Fibroblast of skin of back (primary cell): ENCODE measurements around the gene ZNF410.
"Not testable (repeated sequence)": the region's sequence is repeated elsewhere in the genome, so short reads cannot be mapped to it uniquely, and the experiment has no call there.

Experiments
- DNase-seq: peaks from one replicate; pipeline ENCODE4 v3.0.0-alpha.2; 2013

Gene ZNF410

DNA sequence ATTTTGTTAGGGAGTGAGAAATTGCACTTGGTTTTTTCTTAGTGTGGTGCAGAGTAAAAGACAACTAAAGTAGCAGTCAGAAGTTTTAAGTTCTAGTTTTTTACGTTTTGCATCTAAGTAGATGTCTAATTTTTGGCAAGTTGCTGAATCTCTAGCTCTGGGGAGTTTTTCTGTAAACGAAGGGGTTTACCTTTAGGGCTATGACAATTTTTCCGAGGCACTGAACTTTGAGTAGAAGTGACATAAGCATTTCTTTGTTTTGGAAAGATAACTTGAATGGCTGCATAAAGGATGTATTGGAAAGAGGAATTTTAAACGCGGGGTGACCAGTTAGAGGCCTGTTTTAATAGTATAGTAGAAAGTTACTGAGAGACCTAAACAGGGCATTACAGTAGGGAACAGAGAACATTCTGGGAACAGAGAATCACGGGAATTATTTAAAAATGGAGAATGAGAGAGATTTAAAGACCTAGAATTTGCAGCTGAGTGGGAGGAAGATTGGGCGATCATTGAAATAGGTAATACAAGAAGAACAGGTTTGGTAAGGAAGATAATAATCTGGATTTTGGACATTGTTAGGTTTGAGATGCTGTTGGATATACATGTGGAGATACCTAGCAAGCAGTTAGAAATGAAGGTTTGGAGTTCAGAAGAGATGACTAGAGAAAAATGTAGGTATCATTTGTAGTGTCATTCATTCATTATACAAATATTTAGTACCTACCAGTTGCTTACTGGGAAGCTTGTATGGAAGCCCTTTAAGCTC is 1.2 kb downstream of the ZNF410 start:
- no peak for DNase-seq

DNA sequence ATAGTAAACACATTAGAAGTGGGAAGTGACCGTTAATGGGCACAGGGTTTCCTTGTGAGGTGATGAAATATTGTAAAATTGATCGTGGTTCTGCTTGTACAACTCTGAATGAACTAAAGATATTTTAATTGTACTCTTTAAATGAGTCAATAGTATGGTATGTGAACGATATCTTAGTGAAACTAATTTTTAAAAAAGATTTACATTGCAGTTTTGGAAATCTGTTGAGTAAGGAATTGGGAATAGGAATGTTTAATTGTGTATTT is 1.7 kb downstream of the ZNF410 start:
- DNase-seq: no peak

- peak; percentile 22 for DNase-seq
These were observed 2.3 kb downstream of the ZNF410 start for GRCh38 chr14:73888971-73889370.

DNA sequence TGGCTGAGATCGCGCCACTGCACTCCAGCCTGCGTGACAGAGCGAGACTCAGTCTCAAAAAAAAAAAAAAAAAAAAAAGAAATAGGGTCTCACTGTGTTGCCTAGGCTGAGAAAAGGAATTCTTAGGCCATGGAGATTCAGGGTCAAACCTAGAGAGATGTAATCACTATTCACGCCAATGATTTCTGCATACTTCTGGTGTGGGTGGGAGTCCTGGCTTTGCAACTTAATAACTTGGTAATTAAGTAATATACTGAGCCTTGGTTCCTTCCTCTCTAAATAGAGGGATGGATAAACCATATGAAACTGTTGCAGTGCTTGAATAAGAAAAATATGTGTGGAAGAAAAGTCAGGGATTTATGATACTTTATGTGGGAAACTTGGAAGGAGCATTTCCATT is 2.7 kb downstream of the ZNF410 start:
- no peak for DNase-seq

DNA sequence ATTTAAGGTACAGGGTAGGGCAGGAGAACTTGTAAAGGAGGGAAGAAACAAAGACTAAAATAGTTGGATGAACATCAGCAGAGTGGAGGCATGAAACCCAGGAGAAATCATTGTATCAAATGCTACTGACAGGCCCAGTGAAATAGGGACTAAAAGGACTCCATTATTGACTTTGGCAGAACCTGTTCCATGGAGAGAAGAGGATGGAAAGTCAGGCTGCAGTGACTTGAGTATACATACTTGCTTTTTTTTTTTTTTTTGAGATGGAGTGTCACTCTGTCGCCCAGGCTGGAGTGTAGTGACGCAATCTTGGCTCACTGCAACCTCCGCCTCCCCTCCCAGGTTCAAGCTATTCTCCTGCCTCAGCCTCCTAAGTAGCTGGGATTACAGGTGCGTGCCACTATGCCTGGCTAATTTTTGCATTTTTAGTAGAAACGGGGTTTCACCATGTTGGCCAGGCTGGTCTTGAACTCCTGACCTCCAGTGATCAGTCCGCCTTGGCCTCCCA is 7.6 kb downstream of the ZNF410 start:
- DNase-seq: not testable (repeated sequence)

DNA sequence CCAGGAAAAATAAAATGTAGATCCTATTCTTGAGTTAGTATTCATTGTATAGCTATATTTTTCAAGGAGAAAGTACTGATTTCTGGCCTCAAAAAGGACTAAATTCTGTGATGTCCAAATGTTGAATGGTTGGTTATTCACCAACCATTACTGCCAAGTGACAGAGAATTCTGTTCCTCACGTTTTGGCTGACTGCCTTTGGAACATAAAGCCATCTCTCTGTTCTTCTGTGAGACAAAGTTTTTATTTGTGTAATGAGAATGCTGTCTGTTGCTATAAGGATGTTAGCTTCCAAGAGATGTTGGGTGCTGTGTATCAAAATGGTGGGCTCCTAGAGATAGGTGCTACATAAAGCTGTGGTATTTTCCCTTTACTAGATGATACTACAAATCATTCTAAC is 9.3 kb downstream of the ZNF410 start:
- no peak for DNase-seq

DNA sequence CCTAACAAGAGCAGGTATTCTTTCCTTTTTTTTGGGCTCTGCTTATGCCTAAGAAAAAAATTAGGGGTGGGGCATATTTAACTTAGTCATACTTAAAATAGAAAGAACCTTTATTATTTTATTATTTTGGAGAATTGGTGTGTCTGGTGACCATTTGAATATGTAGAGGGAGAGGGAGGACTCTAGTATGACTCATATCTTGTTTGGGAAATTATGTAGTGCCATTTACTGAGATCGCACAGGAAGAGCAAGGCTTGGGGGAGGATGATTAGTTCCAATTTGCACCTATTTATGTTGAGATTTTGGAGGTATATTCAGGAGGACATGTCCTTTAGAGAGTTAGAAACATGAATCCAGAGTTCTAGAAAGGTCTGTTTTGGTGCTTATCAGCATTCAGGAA is 9.9 kb downstream of the ZNF410 start:
- peak; percentile 18 for DNase-seq

DNA sequence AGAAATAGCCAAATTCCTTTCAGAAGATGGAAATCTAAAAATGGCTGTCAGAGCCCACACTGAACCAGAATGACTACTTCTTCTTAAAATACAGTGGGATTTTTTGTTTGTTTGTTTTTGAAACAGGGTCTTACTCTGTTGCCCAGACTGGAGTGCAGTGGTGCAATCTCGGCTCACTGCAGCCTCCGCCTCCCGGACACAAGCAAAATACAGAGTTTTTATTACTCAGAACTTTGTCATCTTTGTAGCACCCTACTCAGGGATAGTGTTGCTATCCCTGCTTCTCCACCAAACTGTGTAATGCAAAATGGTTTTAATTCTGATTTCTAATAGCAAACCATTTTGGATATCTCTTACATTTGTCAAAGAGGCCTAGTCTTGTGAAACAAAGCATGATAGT is 16.4 kb downstream of the ZNF410 start:
- DNase-seq: no peak

GRCh38 chr14:73909681-73910080 is 23.0 kb downstream of the ZNF410 start:
- no peak for DNase-seq

- DNase-seq: peak; percentile 42
These were observed 26.6 kb downstream of the ZNF410 start for GRCh38 chr14:73913256-73913655.

DNA sequence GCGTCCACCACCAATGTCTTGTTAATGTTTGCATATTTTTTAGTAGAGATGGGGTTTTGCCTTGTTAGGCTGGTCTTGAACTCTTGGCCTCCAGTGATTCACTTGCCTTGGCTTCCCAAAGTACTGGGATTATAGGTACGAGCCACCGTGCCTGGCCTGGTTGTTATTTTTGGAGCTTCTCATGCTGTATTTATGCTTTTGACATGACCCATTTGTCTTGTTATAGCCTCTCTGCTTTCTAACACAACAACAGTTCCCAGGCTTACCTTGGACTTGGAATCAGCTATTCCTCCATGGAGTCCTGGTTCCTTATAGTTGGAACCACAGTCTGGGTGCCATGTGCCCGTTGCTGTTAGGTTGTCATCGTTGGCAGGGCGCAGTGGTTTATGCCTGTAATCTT is 29.7 kb downstream of the ZNF410 start:
- DNase-seq: no peak

GRCh38 chr14:73919457-73919856 is 32.8 kb downstream of the ZNF410 start:
- not testable (repeated sequence) for DNase-seq

- DNase-seq: no peak
These were observed 37.7 kb downstream of the ZNF410 start for GRCh38 chr14:73924337-73924736.

DNA sequence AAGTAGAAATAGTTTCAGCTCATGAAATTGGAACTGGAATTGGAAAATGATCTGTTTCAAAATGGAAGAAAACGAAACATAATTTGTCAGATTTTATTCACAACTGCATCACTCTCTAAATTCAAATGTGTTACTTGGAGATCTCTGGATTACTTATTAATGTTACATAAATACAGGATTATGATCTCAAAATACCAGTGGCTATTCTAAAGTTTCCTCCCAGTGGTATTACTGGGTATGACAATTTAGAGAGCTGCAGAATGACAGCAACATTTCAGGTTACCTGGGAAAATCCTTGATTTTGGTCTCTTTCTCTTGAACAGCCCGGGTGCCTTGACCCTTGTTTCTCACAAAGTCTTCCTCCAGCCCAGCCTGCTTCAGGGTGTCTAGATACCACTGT is 49.0 kb downstream of the ZNF410 start:
- peak; percentile 8 for DNase-seq

DNA sequence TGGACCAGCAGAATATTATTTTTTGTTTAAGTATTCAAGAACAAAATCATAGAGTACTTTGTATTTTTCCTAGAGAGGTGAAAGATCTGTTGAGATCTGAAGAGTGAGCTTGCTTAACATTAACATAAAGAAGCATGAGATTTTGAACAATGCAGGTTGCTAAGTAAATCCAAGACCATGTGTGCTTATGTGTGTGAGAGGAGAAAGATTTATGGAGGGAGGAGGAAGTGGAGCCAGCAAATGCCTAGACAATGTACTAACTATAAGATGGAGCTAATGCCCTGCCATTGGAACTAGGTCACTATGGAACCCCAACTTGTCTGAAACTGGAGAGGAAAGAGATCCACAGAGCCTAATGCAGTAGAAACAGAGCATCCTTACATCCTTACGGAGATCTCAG is 49.9 kb downstream of the ZNF410 start:
- DNase-seq: no peak

DNA sequence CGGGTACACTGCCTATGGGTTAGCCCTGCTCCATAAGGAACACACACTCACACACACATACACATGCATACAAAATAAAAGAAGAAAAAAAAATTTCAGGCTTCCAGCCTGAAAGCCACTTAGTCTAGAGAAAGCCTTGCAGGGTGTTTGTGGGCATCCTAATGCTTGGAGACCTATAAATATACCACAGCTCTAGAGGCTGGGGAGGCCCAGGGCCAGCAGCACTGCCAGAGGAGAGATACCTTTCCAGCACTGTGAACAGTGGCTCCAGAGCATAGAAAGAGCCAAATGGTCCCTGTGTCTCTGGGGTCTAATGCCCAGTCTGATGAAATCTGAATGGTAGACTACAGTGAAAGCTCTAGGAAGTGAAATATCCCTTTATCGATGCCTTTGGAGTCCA is 50.4 kb downstream of the ZNF410 start:
- DNase-seq: no peak

DNA sequence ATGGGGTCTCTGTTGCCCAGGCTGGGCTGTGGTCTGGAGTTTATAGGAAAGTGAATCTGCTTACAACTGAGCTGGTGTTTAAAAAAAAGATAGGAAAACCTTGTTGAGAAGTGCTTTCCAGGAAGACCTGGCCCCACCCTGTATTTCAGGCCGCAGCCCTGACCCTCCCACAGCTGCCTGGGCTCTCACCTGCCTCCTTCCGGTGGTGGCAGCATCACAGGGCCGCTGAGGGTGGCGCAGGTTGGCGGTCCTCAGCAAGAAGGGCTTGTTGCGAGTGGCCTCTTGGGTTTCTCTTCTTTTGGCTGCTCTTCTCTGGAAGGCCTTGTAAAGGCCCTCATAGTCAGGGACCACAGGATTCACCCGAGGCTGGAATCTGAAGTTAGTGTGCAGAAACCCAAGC is 55.5 kb downstream of the ZNF410 start:
- DNase-seq: no peak

- DNase-seq: no peak
These were observed 56.4 kb downstream of the ZNF410 start for GRCh38 chr14:73943083-73943482.

- DNase-seq: no peak
These were observed 57.9 kb downstream of the ZNF410 start for GRCh38 chr14:73944432-73945158.

- DNase-seq: no peak
These were observed 58.6 kb downstream of the ZNF410 start for GRCh38 chr14:73945159-73945670.

DNA sequence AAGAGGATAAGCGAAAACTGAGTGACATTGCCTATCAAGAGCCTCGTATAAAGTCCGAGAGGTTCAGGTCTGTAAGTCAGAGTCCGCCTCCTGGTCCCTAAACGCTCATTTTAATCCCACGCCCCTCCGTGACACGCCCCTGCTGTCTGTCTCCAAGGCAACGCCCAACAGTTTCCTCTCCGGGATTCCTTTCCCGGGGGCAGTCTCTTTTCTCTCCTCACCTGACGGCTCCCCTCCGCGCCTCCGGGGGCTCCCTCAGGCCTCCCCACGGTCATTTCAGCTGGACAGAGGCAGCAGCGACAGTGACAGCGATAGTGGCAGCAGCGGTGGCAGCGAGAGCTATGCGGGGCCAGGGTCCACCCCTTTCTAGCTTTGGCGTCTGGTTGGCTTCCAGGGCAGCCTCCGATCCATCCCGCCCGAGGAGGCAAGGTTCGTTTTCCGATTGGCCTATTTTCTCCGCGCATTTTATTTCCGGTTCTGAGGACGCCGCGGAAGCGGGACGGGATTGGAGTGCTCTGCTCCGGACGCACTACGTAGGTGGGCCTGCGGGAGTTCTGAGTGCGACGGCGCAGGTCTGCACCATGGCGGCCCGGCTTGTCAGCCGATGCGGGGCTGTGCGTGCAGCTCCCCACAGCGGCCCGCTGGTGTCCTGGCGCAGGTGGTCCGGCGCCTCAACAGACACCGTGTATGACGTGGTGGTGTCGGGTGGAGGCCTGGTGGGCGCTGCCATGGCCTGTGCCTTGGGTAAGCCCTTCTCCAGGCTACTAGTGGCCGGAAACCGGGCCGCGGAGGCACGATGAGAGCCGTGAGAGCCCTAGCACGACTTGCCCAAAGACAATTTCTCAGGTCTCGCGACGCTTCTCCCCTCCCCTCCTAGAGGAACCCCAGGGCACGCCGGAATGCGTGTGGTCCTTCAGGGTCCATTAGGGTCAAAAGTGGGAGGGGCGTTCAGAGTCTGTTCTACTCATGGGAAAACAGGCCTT is 63.4 kb downstream of the ZNF410 start, which contains the start of the genes COQ6 and FAM161B:
Gene COQ6 (plus strand): TSS at position 551 of the 983 bp plus-strand sequence. CDS start 31 bp downstream, at position 582.
Gene FAM161B (minus strand): TSS at position 343 of the 983 bp plus-strand sequence. CDS start 68 bp downstream, at position 275.
- DNase-seq: peak; percentile 98

- DNase-seq: no peak
These were observed 67.1 kb downstream of the ZNF410 start for GRCh38 chr14:73953731-73954130.

DNA sequence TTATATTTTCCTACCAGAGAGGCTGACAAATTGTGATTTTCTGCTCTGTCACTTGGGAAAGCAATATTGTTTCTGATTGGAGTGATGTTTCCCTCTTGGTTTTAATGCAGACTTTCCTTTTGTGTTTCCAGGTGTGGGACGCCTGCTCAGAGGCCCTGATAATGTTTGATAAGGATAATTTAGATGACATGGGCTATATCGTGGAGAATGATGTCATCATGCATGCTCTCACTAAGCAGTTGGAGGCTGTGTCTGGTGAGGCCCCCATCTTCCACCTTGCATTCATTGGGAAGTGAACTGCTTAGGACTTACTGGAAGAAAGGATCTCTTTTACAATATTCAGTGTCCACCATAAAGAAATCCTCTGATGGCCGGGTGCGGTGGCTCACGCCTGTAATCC is 69.0 kb downstream of the ZNF410 start:
- DNase-seq: no peak
